Fibroblast of pulmonary artery (primary cell): ENCODE measurements around the gene ABHD16A.

Source experiments
- DNase-seq: peaks from one replicate; pipeline ENCODE4 v3.0.0-alpha.2; 2010; ENCODE audit warnings: low read depth
- H3K4me3 ChIP-seq: replicated peaks from 2 replicates; pipeline ENCODE4 v1.5.1; 2011; ENCODE audit warnings: low read depth, mild to moderate bottlenecking, control low read depth, low read length, moderate library complexity
- CTCF ChIP-seq: IDR thresholded peaks from 2 replicates; pipeline ENCODE4 v1.5.1; 2011; ENCODE audit warnings: mild to moderate bottlenecking, control low read depth, low read length, inconsistent platforms; ENCODE audit errors: missing control alignments

Gene ABHD16A

GRCh38 chr6:31641370-31641769, 61.8 kb downstream of the ABHD16A start:
- H3K4me3 ChIP-seq: no peak overlapping the region
- no peak for TF ChIP-seq CTCF
- DNase-seq: no peak

- TF ChIP-seq CTCF: no peak
- no peak overlapping the region for H3K4me3 ChIP-seq
- no peak for DNase-seq
Measured at GRCh38 chr6:31640612-31641011, 62.5 kb downstream of the ABHD16A start.

- DNase-seq: no peak
- TF ChIP-seq CTCF: no peak
- H3K4me3 ChIP-seq: no peak overlapping the region
Measured at GRCh38 chr6:31639449-31639861, 63.7 kb downstream of the ABHD16A start.

GRCh38 chr6:31639043-31639442, 64.1 kb downstream of the ABHD16A start:
- H3K4me3 ChIP-seq: no peak overlapping the region
- no peak for TF ChIP-seq CTCF
- DNase-seq: no peak
